Fibroblast of skin of left biceps (primary cell): ENCODE results near the gene WDR41.
A peak's percentile ranks its signal among the peaks of the same experiment; 100 is the strongest.
"Not testable (repeated sequence)": the region's sequence is repeated elsewhere in the genome, so short reads cannot be mapped to it uniquely, and the experiment has no call there.

Experiments used
- DNase-seq, 2 experiments: peaks; one replicate each; pipeline ENCODE4 v3.0.0-alpha.2; 2013; ENCODE audit warnings: low read depth in 2 of 2

Gene WDR41

DNA sequence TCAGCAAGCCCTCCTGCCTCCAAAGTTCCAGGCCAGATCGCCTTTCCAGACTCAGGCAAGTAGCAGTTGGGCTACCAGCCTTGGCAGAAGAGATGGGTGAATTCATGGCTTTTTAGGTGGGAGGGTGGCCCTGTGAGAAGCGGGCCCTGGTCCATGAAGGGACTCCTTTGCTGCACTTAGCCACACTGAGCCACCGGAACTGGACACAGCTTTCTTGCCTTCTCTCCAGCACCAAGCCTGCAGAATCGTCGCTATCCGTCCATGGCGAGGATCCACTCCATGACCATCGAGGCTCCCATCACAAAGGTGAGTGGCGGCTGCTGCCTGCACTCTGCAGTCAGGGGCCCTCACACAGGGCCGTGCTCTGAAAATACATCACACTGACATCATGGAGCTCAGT is 85.0 kb downstream of the WDR41 start:
- DNase-seq = no peak

GRCh38 chr5:77402796-77403195 is 89.3 kb downstream of the WDR41 start:
- no peak for DNase-seq

DNA sequence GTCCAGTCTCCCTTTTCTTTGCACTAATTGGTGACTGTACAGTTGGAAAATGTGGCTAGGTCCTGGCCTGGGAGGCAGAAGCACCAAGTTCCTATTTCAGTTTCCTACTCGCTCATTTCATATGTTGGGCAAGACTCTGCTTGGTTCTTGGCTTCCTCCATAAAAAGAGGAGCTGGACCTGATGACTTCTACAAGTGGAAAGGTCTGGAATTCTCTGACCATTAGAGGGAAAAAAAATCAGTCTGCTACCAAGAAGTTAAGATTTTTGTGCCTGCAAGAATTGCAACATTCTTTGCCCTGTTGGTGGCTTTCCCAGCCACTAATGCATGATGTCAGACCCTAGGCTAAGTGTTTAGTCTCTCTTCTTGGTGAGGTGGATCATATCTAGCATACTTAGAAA is 91.5 kb downstream of the WDR41 start:
- no peak for DNase-seq

GRCh38 chr5:77398896-77399295 is 93.2 kb downstream of the WDR41 start:
- DNase-seq = no peak

- no peak for DNase-seq
Observed at GRCh38 chr5:77398458-77398857, 93.7 kb downstream of the WDR41 start.

- DNase-seq = no peak
Observed at GRCh38 chr5:77397686-77398292, 94.3 kb downstream of the WDR41 start.

DNA sequence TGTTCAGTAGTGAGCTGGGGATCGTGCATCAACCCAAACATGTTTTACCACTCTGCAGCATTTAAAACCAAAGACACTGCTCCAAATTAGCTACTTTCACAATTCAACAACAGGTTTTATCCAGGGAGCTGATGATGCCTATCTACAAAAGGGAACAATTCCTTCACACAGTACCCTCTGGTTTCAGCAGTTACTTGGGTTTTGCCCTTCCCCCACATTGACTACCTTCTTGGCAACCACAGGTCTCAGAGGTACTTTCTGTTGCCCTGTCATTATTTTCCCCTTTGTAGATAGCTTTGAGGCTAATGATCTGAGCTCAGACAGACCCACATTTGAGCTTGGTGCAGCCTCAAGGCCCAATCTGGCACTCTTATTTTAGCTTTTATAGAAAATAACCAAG is 96.1 kb downstream of the WDR41 start:
- no peak for DNase-seq

- DNase-seq = no peak
Observed at GRCh38 chr5:77394064-77394715, 97.9 kb downstream of the WDR41 start.

DNA sequence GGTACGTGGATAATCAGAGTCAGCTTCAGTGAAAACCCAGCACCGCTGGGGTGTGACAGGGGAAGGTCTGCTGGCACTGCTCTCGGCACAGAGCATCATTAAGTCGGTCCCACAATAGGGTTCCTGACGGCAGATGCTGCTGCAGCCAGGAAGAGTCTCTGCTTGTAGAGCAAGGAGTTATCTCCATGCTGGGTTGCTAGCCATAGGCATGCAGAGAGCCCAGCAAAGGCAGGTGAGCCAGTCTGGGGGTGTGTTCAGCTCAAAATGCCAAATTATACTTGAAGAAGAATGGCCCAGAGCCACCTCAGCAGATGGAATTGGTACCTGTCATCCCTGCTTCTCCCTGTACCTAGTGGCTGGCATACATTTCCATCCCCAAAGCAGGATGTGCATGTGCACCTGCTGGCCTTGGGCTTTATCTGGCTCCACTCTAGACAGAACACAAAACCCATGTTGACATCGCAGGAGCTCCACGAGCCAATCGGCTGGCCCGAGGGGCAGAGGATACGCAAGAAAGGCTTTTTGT is 100.8 kb downstream of the WDR41 start:
- no peak for DNase-seq

DNA sequence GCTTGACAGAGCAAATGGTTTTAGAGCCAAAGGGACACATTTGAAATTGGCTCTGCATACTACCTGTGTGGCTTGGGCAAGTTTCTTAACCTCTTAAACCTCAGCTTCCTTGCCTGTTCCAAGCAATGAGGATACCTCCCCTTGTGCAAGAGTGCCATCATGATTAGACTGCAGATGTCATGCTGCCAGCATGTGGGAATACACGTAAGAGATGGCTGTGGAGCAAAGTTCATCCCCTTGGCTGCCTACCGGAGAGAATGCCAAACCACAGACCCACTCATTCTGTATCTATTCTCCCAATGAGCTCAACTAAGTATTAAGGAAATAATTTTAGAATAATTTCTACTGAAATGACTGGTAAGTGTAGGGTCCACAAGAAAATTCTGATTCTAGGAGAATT is 101.3 kb downstream of the WDR41 start:
- DNase-seq = peak in 1 of 2 experiments; percentile 9

DNA sequence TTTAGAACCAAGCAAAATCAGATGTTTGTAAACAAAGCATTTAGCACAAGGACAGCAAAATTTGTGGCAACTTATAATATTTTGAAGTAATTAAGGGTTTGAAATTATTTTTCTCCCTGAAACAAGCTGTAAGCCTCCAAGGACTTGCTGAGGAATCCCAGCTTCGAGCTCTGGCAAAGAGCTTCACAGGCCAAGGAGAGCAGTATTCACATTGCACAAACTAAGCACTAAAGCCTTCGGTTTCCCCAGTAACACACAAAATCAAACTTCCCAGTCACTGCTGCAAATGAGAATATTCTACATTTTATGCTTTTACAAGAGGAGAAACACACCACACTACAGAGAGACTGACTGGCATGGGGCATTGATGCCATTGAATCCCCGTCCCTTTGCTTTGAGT is 101.9 kb downstream of the WDR41 start:
- DNase-seq = no peak

DNA sequence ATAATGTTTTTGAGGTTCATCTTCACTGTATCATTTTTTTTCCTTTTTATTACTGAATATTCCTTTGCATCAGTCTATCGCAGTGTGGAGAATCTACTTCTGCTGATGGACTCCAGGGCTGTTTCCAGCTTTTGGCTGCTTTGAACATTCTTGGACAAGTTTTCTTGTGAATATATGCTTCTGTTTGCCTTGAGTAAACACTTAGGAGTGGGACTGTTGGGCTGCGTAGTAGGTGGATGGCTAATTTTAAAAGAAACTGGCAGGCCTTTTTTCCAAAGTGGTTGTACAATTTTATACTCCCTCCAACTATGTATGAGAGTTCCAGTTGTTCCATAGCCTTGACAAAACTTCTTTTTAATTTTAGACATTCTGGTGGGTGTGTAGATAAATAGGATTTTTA is 102.4 kb downstream of the WDR41 start:
- DNase-seq = no peak

GRCh38 chr5:77386340-77386739 is 105.8 kb downstream of the WDR41 start:
- not testable (repeated sequence) for DNase-seq

GRCh38 chr5:77383336-77383735 is 108.8 kb downstream of the WDR41 start:
- DNase-seq = not testable (repeated sequence)
